Measurements from ENCODE around the gene PRICKLE3.

DNA sequence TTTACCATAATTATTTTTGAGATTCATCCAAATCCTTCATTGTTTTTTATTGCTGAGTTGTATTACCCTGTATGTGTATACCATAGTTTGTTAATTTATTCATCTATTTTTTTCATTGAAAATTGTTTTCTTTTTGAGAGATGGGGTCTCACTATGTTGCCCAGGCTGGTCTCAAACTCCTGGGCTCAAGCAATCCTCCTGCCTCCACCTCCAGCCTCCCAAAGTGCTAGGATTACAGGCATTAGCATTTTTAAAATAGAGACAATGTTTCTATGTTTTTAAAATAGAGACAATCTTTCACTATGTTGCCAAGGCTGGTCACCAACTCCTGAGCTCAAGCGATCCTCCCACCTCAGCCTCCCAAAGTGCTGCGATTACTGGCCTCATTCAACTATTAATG is 25.3 kb downstream of the PRICKLE3 start:
- TF ChIP-seq, protein P1, sequence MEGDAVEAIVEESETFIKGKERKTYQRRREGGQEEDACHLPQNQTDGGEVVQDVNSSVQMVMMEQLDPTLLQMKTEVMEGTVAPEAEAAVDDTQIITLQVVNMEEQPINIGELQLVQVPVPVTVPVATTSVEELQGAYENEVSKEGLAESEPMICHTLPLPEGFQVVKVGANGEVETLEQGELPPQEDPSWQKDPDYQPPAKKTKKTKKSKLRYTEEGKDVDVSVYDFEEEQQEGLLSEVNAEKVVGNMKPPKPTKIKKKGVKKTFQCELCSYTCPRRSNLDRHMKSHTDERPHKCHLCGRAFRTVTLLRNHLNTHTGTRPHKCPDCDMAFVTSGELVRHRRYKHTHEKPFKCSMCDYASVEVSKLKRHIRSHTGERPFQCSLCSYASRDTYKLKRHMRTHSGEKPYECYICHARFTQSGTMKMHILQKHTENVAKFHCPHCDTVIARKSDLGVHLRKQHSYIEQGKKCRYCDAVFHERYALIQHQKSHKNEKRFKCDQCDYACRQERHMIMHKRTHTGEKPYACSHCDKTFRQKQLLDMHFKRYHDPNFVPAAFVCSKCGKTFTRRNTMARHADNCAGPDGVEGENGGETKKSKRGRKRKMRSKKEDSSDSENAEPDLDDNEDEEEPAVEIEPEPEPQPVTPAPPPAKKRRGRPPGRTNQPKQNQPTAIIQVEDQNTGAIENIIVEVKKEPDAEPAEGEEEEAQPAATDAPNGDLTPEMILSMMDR (IDR thresholded peaks at IDR 0.05; ENCODE audit: insufficient read depth, low read depth, low read length): no peak
- TF ChIP-seq EZH2 (IDR thresholded peaks at IDR 0.05; ENCODE audit: insufficient read depth, low read length): no peak
